Measurements from ENCODE around the gene SPINK5. TPM values are rescaled to one million over a fixed set of nuclear protein-coding genes. Genes with fewer than 3 reads are reported as not detected.

Gene SPINK5
- total RNA-seq, 1 experiment from 2014 or later = not detected

- TF ChIP-seq EZH2phosphoT487 (IDR thresholded peaks at IDR 0.05; ENCODE audit: borderline replicate concordance, low read length) (no peak), CTCF (conservative IDR thresholded peaks at IDR 0.05; ENCODE audit: low read depth, low read length) (no peak), EZH2 (IDR thresholded peaks at IDR 0.05; ENCODE audit: low read length, unreplicated experiment) (no peak)
- Histone ChIP-seq H3K9ac (ENCODE audit: low read length) (no peak overlapping the region), H3K4me3 (ENCODE audit: low read length) (no peak overlapping the region), H3K4me2 (ENCODE audit: low read length) (no peak overlapping the region), H3K79me2 (ENCODE audit: low read length) (no peaks in the 10 kb centered on the region), H3K27me3 (ENCODE audit: low read length) (no peaks in the 10 kb centered on the region), H3K9me2 (replicated peaks; ENCODE audit: low read length) (no peaks in the 10 kb centered on the region), H2AFZ (ENCODE audit: low read length) (no peak overlapping the region), H3K9me3 (ENCODE audit: low read length) (no peaks in the 10 kb centered on the region), H3K4me1 (ENCODE audit: insufficient read depth, low read length) (peaks cover 6% of the 10 kb centered on the region; the same call in 1 of the 2 replicates), H3F3A (ENCODE audit: low read length, unreplicated experiment) (no peaks in the 10 kb centered on the region), H4K20me1 (ENCODE audit: low read length) (no peaks in the 10 kb centered on the region), H3K36me3 (ENCODE audit: low read depth, low read length) (no peaks in the 10 kb centered on the region), H3K27ac (ENCODE audit: low read length) (no peak overlapping the region)
- CTCF ChIA-PET = no interaction called here
- BruUV-seq (replicated peaks) = no TSS peak
- ATAC-seq (no peak), DNase-seq (no peak)
- intact Hi-C loops (cut with micrococcal nuclease) = no loop called here
- POLR2A ChIA-PET (ENCODE audit: unreplicated experiment) = no interaction called here
Measured at GRCh38 chr5:148029131-148029530, 34.6 kb upstream of the SPINK5 start.

- no peak overlapping the region for H3K27ac ChIP-seq (ENCODE audit: low read length)
- CTCF ChIA-PET = no interaction called here
- no TSS peak for BruUV-seq (replicated peaks)
- no peak for TF ChIP-seq CTCF (conservative IDR thresholded peaks at IDR 0.05; ENCODE audit: low read depth, low read length)
- TF ChIP-seq EZH2 (IDR thresholded peaks at IDR 0.05; ENCODE audit: low read length, unreplicated experiment) = no peak
- TF ChIP-seq EZH2phosphoT487 (IDR thresholded peaks at IDR 0.05; ENCODE audit: borderline replicate concordance, low read length) = no peak
- POLR2A ChIA-PET (ENCODE audit: unreplicated experiment) = no interaction called here
- no peaks in the 10 kb centered on the region for H3K79me2 ChIP-seq (ENCODE audit: low read length)
- no peaks in the 10 kb centered on the region for H3K27me3 ChIP-seq (ENCODE audit: low read length)
- H2AFZ ChIP-seq (ENCODE audit: low read length) = no peak overlapping the region
- H3K4me2 ChIP-seq (ENCODE audit: low read length) = no peak overlapping the region
- peak; percentile 55 for DNase-seq
- no peaks in the 10 kb centered on the region for H3K36me3 ChIP-seq (ENCODE audit: low read depth, low read length)
- intact Hi-C loops (cut with micrococcal nuclease) = no loop called here
- H3F3A ChIP-seq (ENCODE audit: low read length, unreplicated experiment) = no peaks in the 10 kb centered on the region
- H3K4me1 ChIP-seq (ENCODE audit: insufficient read depth, low read length) = peaks cover 6% of the 10 kb centered on the region; the same call in 1 of the 2 replicates
- peak; percentile 15; the same call in 1 of the 2 replicates for ATAC-seq
- H3K9me3 ChIP-seq (ENCODE audit: low read length) = no peaks in the 10 kb centered on the region
- no peak overlapping the region for H3K4me3 ChIP-seq (ENCODE audit: low read length)
- H4K20me1 ChIP-seq (ENCODE audit: low read length) = no peaks in the 10 kb centered on the region
- no peak overlapping the region for H3K9ac ChIP-seq (ENCODE audit: low read length)
- H3K9me2 ChIP-seq (replicated peaks; ENCODE audit: low read length) = no peaks in the 10 kb centered on the region
Measured at GRCh38 chr5:148033134-148033533, 30.6 kb upstream of the SPINK5 start.

- Histone ChIP-seq H3K36me3 (ENCODE audit: low read depth, low read length) (no peaks in the 10 kb centered on the region), H3K9me2 (replicated peaks; ENCODE audit: low read length) (no peaks in the 10 kb centered on the region), H3K4me2 (ENCODE audit: low read length) (no peak overlapping the region), H3K4me1 (ENCODE audit: insufficient read depth, low read length) (peaks cover 6% of the 10 kb centered on the region; the same call in 1 of the 2 replicates), H4K20me1 (ENCODE audit: low read length) (no peaks in the 10 kb centered on the region), H3K27me3 (ENCODE audit: low read length) (no peaks in the 10 kb centered on the region), H3K79me2 (ENCODE audit: low read length) (no peaks in the 10 kb centered on the region), H3K4me3 (ENCODE audit: low read length) (no peak overlapping the region), H3K9ac (ENCODE audit: low read length) (no peak overlapping the region), H2AFZ (ENCODE audit: low read length) (no peak overlapping the region), H3K27ac (ENCODE audit: low read length) (no peak overlapping the region), H3K9me3 (ENCODE audit: low read length) (no peaks in the 10 kb centered on the region), H3F3A (ENCODE audit: low read length, unreplicated experiment) (no peaks in the 10 kb centered on the region)
- no peak for ATAC-seq
- TF ChIP-seq CTCF (conservative IDR thresholded peaks at IDR 0.05; ENCODE audit: low read depth, low read length) (no peak), EZH2phosphoT487 (IDR thresholded peaks at IDR 0.05; ENCODE audit: borderline replicate concordance, low read length) (no peak), EZH2 (IDR thresholded peaks at IDR 0.05; ENCODE audit: low read length, unreplicated experiment) (no peak)
- no TSS peak for BruUV-seq (replicated peaks)
- DNase-seq = no peak
- ChIA-PET POLR2A (ENCODE audit: unreplicated experiment) (no interaction called here), CTCF (no interaction called here)
- intact Hi-C loops (cut with micrococcal nuclease) = no loop called here
Measured at GRCh38 chr5:148035676-148036075, 28.1 kb upstream of the SPINK5 start.
